Nucleus accumbens (tissue), 56 donors: ENCODE data around the gene YPEL2.

Experiments
- DNase-seq, 56 donors: peaks; one replicate each; lab custom pipeline; 2025; lab: John Stamatoyannopoulos, UW

The YPEL2 gene

DNA sequence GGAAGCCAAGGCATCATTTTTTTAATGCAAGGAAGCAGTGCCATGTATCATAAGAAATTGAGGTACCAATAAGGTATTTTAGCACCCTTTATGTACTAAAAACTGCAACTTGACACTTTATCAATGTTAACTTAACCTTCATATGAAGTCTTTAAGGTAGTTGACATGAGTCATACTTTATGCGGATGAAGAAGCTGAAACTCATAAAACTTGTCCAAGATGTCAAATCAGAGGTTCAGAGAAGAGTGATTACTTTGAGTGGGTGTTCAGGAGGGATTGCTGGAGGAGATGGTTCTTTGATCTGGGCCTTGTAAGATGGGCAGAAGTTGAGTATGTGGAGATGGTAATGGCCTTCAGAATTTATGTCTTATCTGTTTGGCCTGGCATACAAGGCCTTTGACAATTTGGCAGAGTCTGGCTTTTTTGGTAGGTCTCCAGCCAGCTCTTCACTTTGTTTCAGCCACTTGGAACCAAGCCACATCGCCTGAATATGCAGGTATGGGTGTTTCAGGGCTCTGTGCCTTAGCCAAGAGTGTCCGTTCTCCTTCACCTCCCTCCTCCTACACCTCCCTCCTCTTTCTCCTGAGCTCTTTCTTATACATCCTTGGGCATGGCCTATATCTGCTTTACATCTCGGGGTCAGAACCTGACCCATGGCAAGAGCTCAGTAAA is 23.7 kb downstream of the YPEL2 start:
- no peak for DNase-seq

DNA sequence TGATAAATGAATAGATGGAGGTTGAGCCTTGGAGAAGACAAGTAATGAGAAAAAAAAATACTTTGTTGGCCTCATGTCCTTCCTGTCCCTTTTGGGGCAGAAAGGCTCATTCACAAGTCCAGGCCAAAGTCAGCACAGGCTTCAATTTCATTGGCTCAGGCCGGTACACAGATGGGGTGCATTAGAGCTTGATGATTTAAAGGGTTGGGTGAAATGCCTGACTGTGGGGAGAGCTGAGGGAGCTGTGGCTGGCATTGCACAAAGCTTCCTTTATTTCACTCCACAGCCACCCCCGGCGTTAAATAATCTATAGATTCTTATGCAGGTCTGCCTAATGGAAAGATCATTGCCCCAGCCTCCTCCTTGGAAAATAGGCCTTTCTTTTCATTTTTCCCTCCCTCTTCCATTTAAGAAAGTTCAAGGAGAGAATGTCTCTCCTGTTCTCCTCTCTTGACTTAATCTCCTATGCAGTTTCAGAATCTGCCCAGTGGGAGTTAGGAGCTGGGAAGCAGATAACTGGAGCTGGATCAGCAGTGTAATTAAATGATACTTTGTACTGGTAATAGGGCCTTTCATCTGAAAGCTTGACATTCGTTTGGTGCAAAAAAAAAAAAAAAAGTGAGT is 24.4 kb downstream of the YPEL2 start:
- peak in 41 of 56 donors; percentile 6 to 80 (median 42) for DNase-seq

DNA sequence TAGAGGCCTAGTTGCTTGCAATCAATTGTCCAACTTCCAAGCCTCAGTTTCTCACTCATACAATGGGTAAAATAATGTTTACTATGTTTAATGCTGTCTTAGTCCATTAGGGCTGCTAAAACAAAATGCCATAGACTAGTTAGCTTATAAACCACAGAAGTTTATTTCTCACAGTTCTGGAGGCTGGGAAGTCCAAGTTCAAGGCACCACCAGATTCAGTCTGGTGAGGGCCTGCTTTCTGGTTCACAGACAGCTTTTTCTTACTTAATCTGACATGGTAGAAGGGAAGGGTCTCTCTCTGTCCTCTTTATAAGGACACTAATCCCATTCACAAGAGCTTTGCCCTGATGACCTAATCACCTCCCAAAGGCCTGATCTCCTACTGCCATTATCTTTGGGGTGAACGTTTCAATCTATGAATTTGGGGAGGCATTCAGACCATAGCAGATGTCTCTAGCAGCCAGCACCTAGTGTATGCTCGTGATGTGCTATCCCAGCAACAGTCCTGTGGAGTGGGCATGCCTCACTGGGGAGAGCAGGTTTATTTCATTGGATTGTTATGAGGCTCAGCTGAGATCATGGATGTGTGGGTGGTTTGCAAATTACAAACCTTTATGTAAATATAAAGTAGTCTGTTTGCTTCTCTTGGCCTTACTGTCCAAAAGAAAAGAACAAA is 25.2 kb downstream of the YPEL2 start:
- no peak for DNase-seq

DNA sequence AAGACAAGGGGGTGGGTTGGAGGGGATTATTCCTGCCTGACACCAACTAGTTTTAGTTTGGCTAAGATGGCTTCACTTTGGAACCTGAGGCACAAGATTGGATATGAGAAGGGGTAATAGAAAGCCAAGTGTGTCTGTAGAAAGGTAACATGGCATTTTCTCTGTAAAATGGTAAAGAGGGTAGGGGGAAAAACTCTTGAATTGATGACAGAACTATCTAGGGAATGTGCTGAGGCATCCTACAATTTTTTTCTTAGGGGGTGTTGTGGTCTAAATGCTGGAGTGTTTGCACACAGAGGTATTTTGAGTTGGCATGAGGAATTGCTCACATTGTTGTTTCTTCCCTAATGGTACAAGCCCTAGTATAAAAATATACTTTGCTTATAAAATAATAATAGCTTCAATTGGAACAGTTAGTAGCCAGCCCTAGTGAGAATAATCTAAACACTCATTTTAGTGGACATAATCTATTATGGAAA is 25.8 kb downstream of the YPEL2 start:
- no peak for DNase-seq

DNA sequence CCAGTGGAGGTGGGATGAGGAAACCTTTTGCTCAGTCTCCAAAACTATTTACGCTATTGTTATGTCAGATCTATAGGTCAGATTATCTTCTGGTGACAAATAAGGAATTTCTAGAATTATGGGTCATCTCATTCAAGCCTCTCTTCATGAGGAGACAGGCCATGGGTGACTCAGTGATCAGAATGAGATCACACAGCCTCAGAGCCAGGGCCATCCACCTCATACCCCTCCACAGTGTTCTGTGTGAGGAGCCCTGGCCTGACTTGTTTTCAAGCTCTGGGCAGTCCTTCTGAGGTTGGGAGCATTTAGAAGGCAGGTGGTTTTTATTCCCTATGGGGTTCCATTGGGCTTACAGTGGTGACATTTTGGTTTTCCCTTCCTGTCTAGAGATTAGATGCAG is 26.5 kb downstream of the YPEL2 start:
- DNase-seq = peak in 2 of 56 donors; percentile 6 to 79

DNA sequence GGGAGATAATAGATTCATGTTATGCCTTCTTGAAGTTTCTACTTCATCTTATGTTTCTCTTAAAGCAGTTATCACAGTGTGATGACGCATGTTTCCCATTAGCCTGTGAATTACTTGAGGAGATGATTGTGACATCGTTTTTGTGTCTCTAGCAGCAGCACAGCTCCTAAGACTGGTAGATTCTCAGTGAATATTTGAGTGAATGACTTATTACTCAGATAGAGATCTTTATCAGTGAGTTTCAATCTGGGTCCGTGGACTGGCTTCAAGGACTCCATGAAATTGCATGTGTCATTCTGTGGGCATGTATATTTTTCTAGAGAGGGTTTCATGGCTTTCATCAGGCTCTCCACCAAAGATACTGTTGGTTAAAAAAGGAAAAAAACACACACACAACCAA is 29.9 kb downstream of the YPEL2 start:
- DNase-seq = peak in 3 of 56 donors; percentile 17 to 30 (median 26)

DNA sequence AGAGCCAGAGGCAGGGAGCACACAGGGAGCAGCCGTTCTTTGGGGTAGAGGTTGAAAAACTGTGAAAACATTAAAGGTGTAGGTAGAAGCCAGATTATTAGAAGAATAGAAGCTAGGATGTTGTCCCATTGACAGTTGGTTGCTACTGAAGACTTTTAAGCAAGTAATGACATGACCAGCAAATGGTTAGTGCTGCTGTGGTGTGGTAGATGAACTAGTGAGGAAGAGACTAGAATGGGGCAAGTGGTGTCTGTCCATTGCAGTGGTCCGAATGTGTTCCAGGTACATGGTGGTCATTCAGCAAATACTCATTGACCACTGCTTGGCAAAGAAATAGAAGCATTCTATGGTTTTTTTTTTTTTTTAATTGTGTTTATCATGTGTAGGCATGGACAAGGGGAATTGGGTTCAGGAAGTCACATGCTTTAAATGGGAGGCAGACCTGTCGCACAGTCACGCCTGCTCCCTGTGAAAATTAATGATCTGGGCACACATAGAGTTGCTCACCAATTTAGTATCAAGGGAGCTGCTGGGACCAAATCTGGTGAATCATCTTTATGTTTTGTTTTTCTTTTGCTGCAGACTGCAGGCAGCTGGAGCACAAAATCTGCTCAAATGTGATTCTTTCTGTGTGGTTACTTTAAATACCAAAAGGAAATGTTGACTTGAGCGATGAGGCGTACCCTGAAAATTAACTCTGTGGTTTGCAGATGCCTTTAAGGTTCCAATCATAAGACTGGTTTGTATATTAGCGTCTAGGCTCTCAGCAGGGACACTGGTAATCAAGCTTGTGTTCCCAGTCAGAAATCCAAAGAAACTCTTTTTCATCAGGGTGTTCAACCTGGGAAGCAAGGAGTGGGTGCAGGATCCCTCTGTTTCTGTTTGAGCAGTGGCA is 30.7 kb downstream of the YPEL2 start:
- DNase-seq = peak in 2 of 56 donors; percentile 23 to 25

DNA sequence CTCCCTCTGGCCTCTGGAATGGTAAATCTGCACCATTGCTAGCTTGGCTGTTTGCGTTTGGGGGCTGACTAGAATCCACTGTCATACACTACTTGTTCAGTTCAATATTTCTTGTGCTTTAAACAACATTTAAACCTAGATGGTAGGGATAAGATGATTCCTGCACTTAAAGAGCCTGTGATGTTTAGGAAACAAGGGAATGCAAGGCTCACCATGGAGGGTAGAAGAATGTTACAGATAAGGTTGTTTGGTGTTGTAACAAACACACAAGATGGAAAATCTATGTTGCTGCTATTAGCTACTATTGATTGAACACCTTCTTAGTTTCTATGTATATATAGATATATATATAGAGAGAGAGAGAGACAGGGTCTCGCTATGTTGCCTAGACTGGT is 31.4 kb downstream of the YPEL2 start:
- DNase-seq = no peak

DNA sequence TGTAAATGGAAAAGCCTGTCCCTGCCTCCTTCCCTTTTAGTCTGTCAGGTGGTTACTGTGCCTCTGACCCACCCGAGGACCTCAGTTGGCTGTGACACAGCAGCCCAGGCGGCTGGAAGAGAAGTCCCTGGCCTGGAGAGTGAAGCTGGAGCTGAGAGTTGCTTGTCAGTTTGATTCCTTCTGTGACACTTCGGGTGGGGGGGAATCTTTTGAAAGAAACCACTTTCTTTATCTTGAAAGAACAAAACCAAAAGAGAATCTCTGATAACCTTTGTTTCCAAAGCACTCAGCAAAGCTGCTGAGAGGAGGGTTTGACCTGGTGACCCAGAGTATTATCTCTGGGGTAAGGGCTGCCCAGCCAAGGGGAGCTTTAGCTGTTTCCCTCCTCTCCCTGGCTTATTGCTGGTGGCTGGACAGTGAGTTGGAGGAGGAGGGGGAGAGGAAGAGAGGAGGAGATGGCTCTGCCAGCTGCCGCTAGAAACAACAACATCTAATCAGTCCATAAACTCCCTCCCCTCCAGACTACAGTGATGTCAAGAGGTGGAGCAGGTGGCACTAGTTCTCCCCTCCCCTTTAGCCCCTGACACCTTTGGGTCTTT is 34.0 kb downstream of the YPEL2 start:
- DNase-seq = peak in 40 of 56 donors; percentile 9 to 75 (median 45)

DNA sequence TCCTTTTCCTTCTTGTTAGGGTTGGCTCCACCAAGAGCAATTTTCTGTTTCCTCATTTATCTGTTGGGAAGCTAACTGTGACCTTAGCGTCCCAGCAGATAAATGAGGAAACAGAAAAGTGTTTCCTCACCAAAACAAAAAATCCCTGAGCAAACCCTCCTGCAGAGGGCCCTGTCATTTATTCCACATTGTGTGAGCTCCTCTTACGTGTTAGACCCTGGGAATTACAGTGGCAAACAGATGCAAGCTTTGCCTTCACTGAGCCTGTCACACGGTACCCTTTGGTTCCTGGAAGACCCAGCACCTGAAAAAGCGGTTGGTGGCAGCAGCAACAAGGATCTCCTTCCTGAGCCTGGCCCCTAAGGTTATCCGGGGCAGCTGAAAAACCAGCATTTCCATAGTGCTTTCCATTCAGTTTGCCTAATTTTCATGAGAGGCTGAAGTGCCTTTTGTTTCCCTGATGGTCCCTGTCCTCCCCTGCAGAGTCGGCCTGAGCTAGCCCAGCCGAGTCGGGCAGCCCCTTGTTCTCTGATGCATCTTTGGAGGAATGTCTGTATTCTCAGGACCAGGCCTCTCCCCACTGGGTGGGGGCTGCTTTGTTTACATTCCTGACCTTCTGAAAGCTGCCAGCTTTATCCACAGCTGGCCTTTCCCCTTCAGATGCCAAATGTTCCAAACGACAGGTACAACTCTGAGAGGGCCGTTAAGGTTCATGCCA is 34.7 kb downstream of the YPEL2 start:
- peak in 9 of 56 donors; percentile 17 to 61 (median 40) for DNase-seq

DNA sequence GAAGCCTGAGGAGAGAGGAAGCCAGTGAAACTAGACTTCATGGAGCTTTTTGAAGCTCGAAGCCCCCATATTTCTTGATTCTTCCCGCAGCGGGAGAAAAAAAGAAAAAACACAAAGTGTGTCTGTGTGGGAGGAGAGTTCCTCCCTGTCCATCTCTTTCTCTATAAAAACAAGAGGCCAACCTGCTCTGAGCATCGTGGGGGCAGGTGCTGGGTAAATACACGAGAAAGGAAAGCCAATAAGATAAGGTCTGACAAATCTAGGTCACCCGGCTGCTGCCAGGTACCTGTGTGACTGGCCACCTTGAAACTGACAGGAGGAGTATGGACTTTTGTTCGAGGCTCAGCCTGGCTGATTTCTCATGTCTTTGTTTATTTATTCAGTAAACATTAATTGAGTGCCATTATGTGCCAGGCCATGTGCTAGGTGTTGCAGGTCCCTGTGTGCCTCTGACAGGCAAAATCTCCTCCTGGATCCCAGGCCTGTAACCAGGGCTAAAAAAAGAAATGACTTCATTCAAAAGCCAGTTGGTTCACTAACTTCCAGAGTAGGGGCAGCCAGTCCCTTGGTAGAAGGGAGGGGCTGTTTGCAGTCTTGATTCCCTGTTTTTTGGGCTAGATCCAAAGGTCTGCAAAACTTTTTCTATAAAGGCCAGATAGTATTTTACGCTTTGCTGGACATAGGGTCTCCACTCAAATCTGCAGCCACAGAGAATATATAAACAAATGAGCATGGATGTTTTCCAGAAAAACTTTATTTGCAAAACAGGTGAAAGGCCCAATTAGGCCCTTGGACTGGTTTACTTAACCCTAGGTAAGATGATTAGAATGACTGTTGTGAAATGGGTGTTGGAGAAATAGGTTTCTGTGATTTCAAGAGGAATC is 35.6 kb downstream of the YPEL2 start:
- DNase-seq = peak in 2 of 56 donors; percentile 24 to 31

DNA sequence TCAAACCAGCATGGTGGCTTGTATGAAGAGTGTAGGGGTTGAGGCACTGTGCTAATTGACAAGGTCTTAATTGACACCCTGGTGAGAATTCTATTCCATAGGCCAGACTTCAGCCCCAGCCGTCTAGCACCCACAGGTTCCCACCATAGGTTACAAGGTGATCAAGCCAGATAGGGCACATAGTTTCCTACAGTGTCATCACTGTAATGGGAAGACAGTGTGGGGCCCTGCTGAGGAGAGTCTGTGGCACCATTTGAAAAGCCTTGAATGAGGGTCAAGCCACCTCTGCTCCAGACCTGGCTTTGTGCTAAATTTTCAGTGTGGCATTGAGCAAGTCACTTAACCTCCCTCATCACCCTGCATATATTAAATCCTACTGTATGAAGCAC is 36.2 kb downstream of the YPEL2 start:
- no peak for DNase-seq

DNA sequence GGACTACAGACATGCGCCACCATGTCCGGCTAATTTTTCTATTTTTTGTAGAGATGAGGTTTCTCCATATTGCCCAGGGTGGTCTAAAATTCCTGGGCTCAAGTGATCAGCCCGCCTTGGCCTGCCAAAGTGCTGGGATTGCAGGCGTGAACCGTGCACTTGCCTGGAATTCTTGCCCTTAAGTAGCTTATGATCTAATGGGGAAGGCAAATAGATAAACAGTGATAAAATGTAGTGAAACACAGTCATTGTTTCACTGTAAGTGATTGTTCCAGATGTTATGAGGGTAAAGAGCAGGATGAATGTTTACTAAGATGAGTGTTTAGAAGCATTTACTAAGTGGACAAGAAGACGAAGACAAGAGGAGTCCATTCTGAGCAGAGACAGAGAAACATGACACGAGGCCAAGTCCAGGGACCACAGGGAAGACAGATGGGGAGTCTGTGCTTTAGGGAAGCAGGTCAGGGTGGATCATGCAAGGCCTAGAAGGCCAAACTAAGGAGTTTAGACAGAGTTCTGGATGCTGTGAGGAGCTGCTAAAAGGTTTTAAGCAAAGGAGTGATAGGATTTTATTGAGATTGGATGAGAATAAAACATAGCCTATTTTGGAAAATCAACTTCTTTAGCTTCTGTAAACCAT is 36.9 kb downstream of the YPEL2 start:
- no peak for DNase-seq

DNA sequence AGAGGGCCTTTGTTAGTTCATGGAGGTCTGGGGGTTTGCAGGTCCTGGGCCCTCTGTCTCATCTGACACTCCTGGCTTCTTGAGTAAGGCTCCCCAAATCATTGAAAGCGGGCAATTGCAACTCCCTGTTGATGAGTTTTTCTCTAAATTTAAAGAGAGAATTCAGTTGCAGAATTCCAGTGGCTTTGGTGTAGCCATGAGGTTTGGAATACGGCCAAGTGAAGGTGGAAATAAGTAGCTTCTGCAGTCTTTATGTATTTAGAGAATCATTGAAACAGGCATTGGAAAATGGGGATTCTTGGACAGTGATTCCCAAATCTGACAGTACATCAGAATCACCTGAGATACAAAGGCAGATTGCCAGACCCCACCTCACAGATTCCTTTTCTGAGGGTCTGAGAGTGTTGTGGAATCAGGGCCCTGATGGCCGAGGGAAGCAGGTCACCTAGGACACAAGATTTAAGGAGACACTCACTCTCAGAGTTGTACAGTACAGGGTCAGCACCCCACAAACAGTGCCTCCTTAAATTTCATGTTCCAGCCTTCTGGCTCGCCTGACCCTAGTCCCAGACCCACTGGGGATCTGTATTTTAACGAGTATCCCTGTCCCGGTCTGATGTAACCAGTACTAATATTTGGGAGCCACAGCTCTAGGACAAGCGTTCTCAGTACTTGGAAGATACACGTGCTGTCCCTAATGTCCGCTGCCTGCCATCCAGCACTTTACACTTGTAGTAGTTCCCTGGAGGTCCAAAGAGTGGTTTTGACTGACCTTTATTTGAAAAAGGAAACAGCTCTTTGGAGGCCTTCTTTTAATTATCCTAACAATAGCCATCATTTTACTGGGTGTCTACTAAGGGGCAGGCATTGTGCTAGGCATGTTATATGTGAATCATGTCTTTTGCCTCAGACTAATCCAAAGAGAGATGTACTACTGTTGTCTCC is 37.8 kb downstream of the YPEL2 start:
- DNase-seq = peak in 1 of 56 donors; percentile 21

DNA sequence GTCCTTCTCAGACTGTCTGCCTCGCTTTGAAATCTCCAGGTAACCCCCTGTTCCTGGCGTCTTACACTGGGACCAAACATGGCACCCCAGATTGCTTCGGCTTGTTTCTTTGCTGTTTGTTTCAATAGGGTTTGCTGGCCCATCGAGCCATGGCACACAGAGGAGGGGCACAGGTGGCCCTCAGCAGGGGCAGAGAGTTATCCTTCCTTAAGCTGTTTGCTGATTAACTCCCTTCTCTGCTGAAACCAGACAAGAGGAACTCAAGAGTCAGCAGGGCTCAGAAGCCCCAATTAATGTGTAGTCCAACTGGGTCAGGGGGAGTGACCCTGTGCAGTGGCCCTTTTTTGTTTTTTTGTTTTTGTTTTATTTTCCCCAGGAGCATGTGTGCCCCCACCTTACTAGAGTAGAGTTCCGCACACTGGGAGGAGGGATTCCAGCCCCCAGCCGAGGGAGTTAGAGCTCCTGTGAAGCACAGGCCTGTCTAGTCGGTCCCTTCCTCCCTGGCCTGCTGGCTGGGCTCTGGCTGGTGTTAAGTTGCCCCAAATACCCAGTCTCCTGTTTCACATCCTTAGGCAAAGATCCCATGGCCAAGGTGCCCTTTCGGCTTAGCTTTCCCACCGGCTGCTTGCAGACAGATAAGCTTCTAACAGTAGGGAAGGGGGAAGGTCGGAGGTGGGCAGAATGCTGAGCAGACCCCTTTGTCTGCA is 39.3 kb downstream of the YPEL2 start:
- peak in 5 of 56 donors; percentile 20 to 46 (median 35) for DNase-seq
